Measurements from ENCODE around the gene PCDHGB1. TPM values are rescaled to one million over a fixed set of nuclear protein-coding genes. Genes with fewer than 3 reads are reported as not detected.

PCDHGB1 gene
- total and polyA plus RNA-seq, 2 donors (not counting 3 experiments of a cell fraction or from before 2014, with no cell fraction given) = 0.39 to 0.62 TPM

- H3K36me3 ChIP-seq (ENCODE audit: control insufficient read depth in 2 of 2, extremely low read depth in 1 of 2, insufficient read depth in 2 of 2, low read length in 2 of 2) = no peaks in the 10 kb centered on the region
- H3K9ac ChIP-seq (replicated peaks; ENCODE audit: extremely low read depth, insufficient read depth, low read length) = no peak overlapping the region
- no peak for DNase-seq (ENCODE audit: low read depth, low spot score)
- no peak overlapping the region for H2AFZ ChIP-seq (ENCODE audit: low read depth, low read length)
- H3K9me1 ChIP-seq (replicated peaks; ENCODE audit: control insufficient read depth, extremely low read depth, insufficient read depth, low read length) = no peaks in the 10 kb centered on the region
- H3K27me3 ChIP-seq (ENCODE audit: control insufficient read depth in 2 of 2, insufficient read depth in 2 of 2, low read length in 2 of 2) = peaks cover 31 to 63% of the 10 kb centered on the region in 2 experiments
- intact Hi-C loops (cut with micrococcal nuclease) = no loop called here
- no peaks in the 10 kb centered on the region for H3K4me1 ChIP-seq (ENCODE audit: control insufficient read depth, extremely low read depth, insufficient read depth, low read length)
- TF ChIP-seq CTCF (IDR thresholded peaks at IDR 0.05; ENCODE audit: extremely low read depth in 1 of 2, insufficient read depth in 1 of 2, low read depth in 1 of 2, low read length in 2 of 2) (no peak), EZH2 (IDR thresholded peaks at IDR 0.05; ENCODE audit: borderline replicate concordance, low read depth, low read length, severe bottlenecking) (peak; percentile 58)
- CTCF ChIA-PET = interaction anchor here (0.8 to 2.2 kb wide), 11 partner anchors 9 to 184 kb away, joined by 3 to 11 read pairs (median 5); partner anchors contain the start of genes PCDHGA1, PCDHGA11, PCDHGA12 and PCDHGA2
- POLR2A ChIA-PET = no interaction called here
- H3K79me2 ChIP-seq (ENCODE audit: control insufficient read depth, insufficient read depth, low read length) = no peaks in the 10 kb centered on the region
- no peaks in the 10 kb centered on the region for H3K9me3 ChIP-seq (replicated peaks; ENCODE audit: control insufficient read depth, insufficient read depth, low read length)
- H3K4me3 ChIP-seq (replicated peaks in 1 of 3; ENCODE audit: insufficient read depth in 1 of 3, low read depth in 1 of 3, low read length in 3 of 3) = no peak overlapping the region
- H3K27ac ChIP-seq (ENCODE audit: insufficient read depth, low read depth, low read length) = no peak overlapping the region
- no peak overlapping the region for H3K4me2 ChIP-seq (ENCODE audit: insufficient read depth, low read length)
- no TSS peak for BruUV-seq (replicated peaks)
- dilution Hi-C loops (cut with MboI; ENCODE audit: extremely low pct_ligation_motif_present, low sequenced_read_pairs) = no loop called here
- H4K20me1 ChIP-seq (replicated peaks; ENCODE audit: control insufficient read depth, extremely low read depth, insufficient read depth, low read length) = no peaks in the 10 kb centered on the region
- FAIRE-seq = no peak
These were observed 33.4 kb downstream of the PCDHGB1 start for GRCh38 chr5:141383345-141383744.

GRCh38 chr5:141384471-141385267, 34.8 kb downstream of the PCDHGB1 start:
- DNase-seq (ENCODE audit: low read depth, low spot score) = no peak
- intact Hi-C loops (cut with micrococcal nuclease) (no loop called here), dilution Hi-C loops (cut with MboI; ENCODE audit: extremely low pct_ligation_motif_present, low sequenced_read_pairs) (no loop called here)
- no peaks in the 10 kb centered on the region for H3K79me2 ChIP-seq (ENCODE audit: control insufficient read depth, insufficient read depth, low read length)
- H2AFZ ChIP-seq (ENCODE audit: low read depth, low read length) = no peak overlapping the region
- no peaks in the 10 kb centered on the region for H3K9me3 ChIP-seq (replicated peaks; ENCODE audit: control insufficient read depth, insufficient read depth, low read length)
- H3K9me1 ChIP-seq (replicated peaks; ENCODE audit: control insufficient read depth, extremely low read depth, insufficient read depth, low read length) = no peaks in the 10 kb centered on the region
- H3K4me3 ChIP-seq (replicated peaks in 1 of 3; ENCODE audit: insufficient read depth in 1 of 3, low read depth in 1 of 3, low read length in 3 of 3) = no peak overlapping the region
- no peak overlapping the region for H3K27ac ChIP-seq (ENCODE audit: insufficient read depth, low read depth, low read length)
- no peak for FAIRE-seq
- no peak overlapping the region for H3K4me2 ChIP-seq (ENCODE audit: insufficient read depth, low read length)
- no TSS peak for BruUV-seq (replicated peaks)
- CTCF ChIA-PET = no interaction called here
- H3K27me3 ChIP-seq (ENCODE audit: control insufficient read depth in 2 of 2, insufficient read depth in 2 of 2, low read length in 2 of 2) = peaks cover 36 to 66% of the 10 kb centered on the region in 2 experiments
- no peak overlapping the region for H3K9ac ChIP-seq (replicated peaks; ENCODE audit: extremely low read depth, insufficient read depth, low read length)
- no peak for TF ChIP-seq EZH2 (IDR thresholded peaks at IDR 0.05; ENCODE audit: borderline replicate concordance, low read depth, low read length, severe bottlenecking)
- TF ChIP-seq FOS (IDR thresholded peaks at IDR 0.05; ENCODE audit: borderline replicate concordance, insufficient read depth, low read length) = no peak
- TF ChIP-seq MAX (IDR thresholded peaks at IDR 0.05; ENCODE audit: insufficient read depth, insufficient read length) = no peak
- TF ChIP-seq CTCF (IDR thresholded peaks at IDR 0.05; ENCODE audit: extremely low read depth in 1 of 2, insufficient read depth in 1 of 2, low read depth in 1 of 2, low read length in 2 of 2) = no peak
- no peak for TF ChIP-seq POLR2A (IDR thresholded peaks at IDR 0.05; ENCODE audit: low read depth, low read length)
- no peak for TF ChIP-seq JUN (IDR thresholded peaks at IDR 0.05; ENCODE audit: borderline replicate concordance, insufficient read depth, insufficient read length, low read depth)
- H3K4me1 ChIP-seq (ENCODE audit: control insufficient read depth, extremely low read depth, insufficient read depth, low read length) = no peaks in the 10 kb centered on the region
- H3K36me3 ChIP-seq (ENCODE audit: control insufficient read depth in 2 of 2, extremely low read depth in 1 of 2, insufficient read depth in 2 of 2, low read length in 2 of 2) = no peaks in the 10 kb centered on the region
- POLR2A ChIA-PET = no interaction called here
- no peaks in the 10 kb centered on the region for H4K20me1 ChIP-seq (replicated peaks; ENCODE audit: control insufficient read depth, extremely low read depth, insufficient read depth, low read length)

Measured in endothelial cell of umbilical vein (primary cell).